T-helper 17 cell (primary cell): Measurements from ENCODE around the gene CCDC182. TPM values are rescaled to one million over a fixed set of nuclear protein-coding genes. Genes with fewer than 3 reads are reported as not detected.

Experiments used
- ATAC-seq: fragments of 150-1000 bp; cut with Tn5 transposase; 2 replicates; pipeline ENCODE4 v1.10.0; 2021; ENCODE audit warnings: mild to moderate bottlenecking, moderate library complexity
- DNase-seq, 3 donors: peaks; one replicate each; pipeline versions ENCODE4 v3.0.0 to v3.0.0-alpha.2; 2020 to 2021
- H3K9me3 ChIP-seq: one replicate; pipeline ENCODE4 v1.7.0; 2013; ENCODE audit warnings: low read length, mild to moderate bottlenecking; ENCODE audit not compliant: control insufficient read depth, poor library complexity, severe bottlenecking
- H3K27ac Mint-ChIP-seq: one replicate; pipeline ENCODE4 v1.8.0; 2022; ENCODE audit warnings: mild to moderate bottlenecking, moderate library complexity, mixed read lengths
- H3K27me3 Mint-ChIP-seq: one replicate; pipeline ENCODE4 v1.8.0; 2022; ENCODE audit warnings: mixed read lengths
- H3K36me3 Mint-ChIP-seq: one replicate; pipeline ENCODE4 v1.8.0; 2022; ENCODE audit warnings: low read depth, mixed read lengths
- H3K4me1 Mint-ChIP-seq: one replicate; pipeline ENCODE4 v1.8.0; 2022; ENCODE audit warnings: mild to moderate bottlenecking, mixed read lengths
- H3K4me3 Mint-ChIP-seq: one replicate; pipeline ENCODE4 v1.8.0; 2022; ENCODE audit warnings: mild to moderate bottlenecking, moderate library complexity, mixed read lengths
- total RNA-seq, 4 donors: library from RNA in 2 of 4; stranded (reverse) in 2 of 4; gene quantifications; one replicate each; pipeline ENCODE4 v1.2.3 and lab custom pipeline; 2022 to 2026

The CCDC182 gene
- total RNA-seq, result not detected
- 0 reads per million in 2 donors for total RNA-seq (lab: John Stamatoyannopoulos, UW)

GRCh38 chr17:57745242-57745641, at the start of gene CCDC182:
TSS of gene CCDC182 (minus strand) at chr17:57745299. CDS start at chr17:57745272, 27 bp downstream.
- no peak within 1 kb of the TSS for H3K4me3 Mint-ChIP-seq
- ATAC-seq (no peak), DNase-seq (no peak)
- no peaks in the 10 kb centered on the region for H3K9me3 ChIP-seq
- H3K4me1 Mint-ChIP-seq, result peaks cover 12% of the 10 kb centered on the region
- peaks cover 5% of the 10 kb centered on the region for H3K36me3 Mint-ChIP-seq
- H3K27me3 Mint-ChIP-seq, result peaks cover 50% of the 10 kb centered on the region
- no peak within 1 kb of the TSS for H3K27ac Mint-ChIP-seq

DNA sequence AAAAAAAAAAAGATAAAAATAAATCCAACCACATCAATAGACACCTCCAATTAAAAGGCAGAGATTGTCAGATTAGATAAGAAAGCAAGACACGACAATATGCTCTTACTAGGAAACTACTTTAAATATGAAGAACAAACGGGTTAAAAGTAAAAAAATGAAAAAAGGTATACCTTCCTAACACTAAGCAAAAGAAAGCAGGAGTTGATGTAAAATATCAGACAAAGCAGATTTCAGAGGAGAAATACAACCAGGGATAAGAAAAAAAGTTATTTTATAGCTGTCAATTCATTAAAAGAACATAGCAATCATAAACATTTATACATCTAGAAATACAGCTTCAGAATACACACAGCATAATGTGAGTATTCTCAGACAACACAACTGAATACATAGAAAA, 49.7 kb upstream of the CCDC182 start:
- H3K9me3 ChIP-seq, result no peaks in the 10 kb centered on the region
- Mint-ChIP-seq H3K4me1 (peaks cover 5% of the 10 kb centered on the region), H3K36me3 (no peaks in the 10 kb centered on the region), H3K27ac (no peak overlapping the region), H3K27me3 (peaks cover 5% of the 10 kb centered on the region), H3K4me3 (no peak overlapping the region)
- no peak for ATAC-seq
- no peak for DNase-seq

DNA sequence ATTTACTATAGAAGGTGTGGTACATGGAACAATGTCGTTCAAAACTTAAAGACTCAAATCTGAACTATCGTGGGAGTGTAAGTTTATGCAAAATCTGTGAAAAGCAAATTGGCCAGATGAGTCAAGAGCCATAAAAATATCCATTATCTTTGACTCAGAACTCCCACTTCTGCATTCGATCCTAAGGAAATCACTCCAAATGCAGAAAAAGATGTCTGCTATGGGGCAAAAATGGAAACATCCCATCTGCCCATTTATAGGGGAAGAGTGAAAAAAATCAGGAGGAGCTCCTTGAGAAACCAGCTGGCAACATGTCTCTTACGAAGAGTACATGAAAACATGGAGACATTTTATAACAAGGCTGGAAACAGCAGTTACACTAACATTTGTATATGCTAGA, 43.6 kb upstream of the CCDC182 start:
- Mint-ChIP-seq H3K36me3 (no peaks in the 10 kb centered on the region), H3K27me3 (peaks cover 13% of the 10 kb centered on the region)

DNA sequence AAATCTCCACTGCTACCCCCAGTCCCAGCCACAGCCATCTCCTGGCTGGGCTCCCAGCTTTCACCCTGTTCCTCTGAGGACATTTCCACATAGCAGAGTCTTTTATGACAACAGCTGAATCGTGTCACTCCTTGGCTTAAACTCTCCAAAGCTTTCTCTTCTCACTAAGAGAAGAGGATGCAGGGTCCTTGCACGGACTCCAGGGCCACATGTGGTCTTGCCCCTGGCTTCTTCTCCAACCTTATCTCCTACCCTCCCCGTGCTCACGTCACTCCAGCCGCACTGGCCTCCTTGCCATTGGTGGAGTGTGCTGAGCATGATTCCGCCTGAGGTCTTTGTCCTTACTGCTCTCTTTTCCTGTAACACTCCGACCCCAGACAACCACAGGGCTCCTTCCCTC, 39.9 kb upstream of the CCDC182 start:
- H3K4me3 Mint-ChIP-seq, result no peak overlapping the region

More for the DNA sequence above, 43.6 kb upstream of the CCDC182 start:
- Mint-ChIP-seq H3K27ac (no peak overlapping the region), H3K4me3 (no peak overlapping the region), H3K4me1 (peaks cover 3% of the 10 kb centered on the region)
- ATAC-seq, result no peak
- no peak for DNase-seq
- H3K9me3 ChIP-seq, result no peaks in the 10 kb centered on the region

GRCh38 chr17:57784226-57784895, 39.3 kb upstream of the CCDC182 start:
- H3K4me3 Mint-ChIP-seq, result no peak overlapping the region
- H3K27me3 Mint-ChIP-seq, result peaks cover 13% of the 10 kb centered on the region
- no peak overlapping the region for H3K27ac Mint-ChIP-seq
- no peak for ATAC-seq
- H3K4me1 Mint-ChIP-seq, result peaks cover 5% of the 10 kb centered on the region
- DNase-seq, result no peak
- H3K36me3 Mint-ChIP-seq, result no peaks in the 10 kb centered on the region
- no peaks in the 10 kb centered on the region for H3K9me3 ChIP-seq

More for the DNA sequence above, 39.9 kb upstream of the CCDC182 start:
- DNase-seq (no peak), ATAC-seq (no peak)
- Mint-ChIP-seq H3K4me1 (peaks cover 5% of the 10 kb centered on the region), H3K36me3 (no peaks in the 10 kb centered on the region), H3K27me3 (peaks cover 20% of the 10 kb centered on the region), H3K27ac (no peak overlapping the region)
- H3K9me3 ChIP-seq, result no peaks in the 10 kb centered on the region

DNA sequence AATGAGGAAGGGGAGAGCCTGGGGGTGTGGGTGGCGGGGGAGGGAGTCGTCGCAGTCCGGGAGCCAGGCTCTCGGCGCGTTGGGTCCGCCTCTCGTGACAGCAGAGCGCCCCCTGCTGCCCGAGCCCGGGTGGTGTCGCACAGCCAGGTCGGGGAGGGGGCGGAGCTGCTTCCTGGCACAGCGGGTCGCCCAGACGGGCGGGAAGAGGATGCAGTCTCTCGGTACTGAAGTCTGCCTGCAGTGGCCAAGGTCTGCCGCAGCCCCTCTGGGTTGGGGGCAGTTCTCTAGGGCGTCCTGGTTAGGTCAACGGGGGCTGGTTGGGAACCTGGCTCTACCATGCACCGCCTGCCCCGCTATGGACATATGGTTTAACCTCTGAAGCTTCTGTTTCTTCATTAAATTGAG, 38.2 kb upstream of the CCDC182 start:
- DNase-seq (peak; percentile 42 to 68 (median 57)), ATAC-seq (peak; percentile 86)
- Mint-ChIP-seq H3K36me3 (no peaks in the 10 kb centered on the region), H3K27me3 (peaks cover 13% of the 10 kb centered on the region), H3K4me3 (no peak overlapping the region), H3K4me1 (peaks cover 2% of the 10 kb centered on the region), H3K27ac (no peak overlapping the region)
- no peaks in the 10 kb centered on the region for H3K9me3 ChIP-seq

DNA sequence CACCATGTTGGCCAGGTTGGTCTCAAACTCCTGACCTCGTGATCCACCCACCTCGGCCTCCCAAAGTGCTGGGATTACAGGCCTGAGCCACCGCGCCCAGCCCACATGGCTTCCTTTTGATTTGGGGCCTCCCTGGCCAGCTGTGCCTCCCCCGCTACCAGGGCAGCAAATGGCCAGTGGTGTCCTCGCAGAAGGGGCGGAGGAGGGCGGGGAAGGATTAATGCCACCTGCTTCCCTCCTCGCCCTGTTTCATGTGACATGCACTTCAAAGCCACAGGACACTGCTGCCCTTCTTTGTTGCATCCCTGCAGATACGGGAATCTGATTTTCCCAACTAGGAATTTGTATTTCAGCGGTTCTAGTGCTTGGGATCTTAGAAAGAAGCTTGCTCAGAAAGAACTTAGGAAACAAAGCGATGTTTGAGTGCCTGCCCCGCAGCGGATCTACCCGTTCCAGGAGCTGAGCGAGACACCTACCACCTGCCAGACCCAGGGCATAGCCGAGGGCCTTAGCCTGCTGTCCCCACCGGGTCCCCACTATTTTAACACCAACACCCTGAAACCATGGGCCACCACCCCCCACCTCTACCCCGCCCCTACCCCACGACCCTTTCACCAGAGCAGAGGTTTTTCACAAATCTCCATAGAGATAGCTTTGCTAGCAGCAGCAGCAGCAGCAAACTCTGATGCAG, 37.7 kb upstream of the CCDC182 start:
- Mint-ChIP-seq H3K27ac (no peak overlapping the region), H3K4me3 (no peak overlapping the region), H3K27me3 (peaks cover 19% of the 10 kb centered on the region), H3K4me1 (peaks cover 2% of the 10 kb centered on the region), H3K36me3 (no peaks in the 10 kb centered on the region)
- DNase-seq (no peak), ATAC-seq (no peak)
- H3K9me3 ChIP-seq, result no peaks in the 10 kb centered on the region

DNA sequence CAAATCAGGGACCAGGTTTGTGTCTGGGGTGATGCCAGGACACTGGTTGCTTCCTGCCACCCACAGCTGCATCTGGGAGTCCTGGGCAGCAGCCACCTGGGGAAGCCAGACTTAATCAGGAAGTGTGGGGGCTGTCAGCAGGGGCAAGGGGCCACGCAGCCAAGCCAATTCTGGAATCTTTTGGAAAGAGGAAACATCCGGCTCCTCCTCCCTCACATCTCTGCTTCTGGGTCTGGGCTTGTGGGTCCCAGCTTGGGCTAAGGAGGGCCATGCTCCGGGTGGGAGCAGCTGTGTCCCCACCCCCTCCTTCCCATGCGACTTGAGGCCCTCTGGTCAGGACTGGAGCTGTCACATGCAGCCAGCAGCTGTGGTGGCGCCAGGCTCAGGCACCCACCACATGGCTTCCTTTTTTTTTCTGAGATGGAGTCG, 37.0 kb upstream of the CCDC182 start:
- Mint-ChIP-seq H3K4me1 (peaks cover 2% of the 10 kb centered on the region), H3K36me3 (no peaks in the 10 kb centered on the region), H3K4me3 (no peak overlapping the region), H3K27me3 (peaks cover 26% of the 10 kb centered on the region), H3K27ac (no peak overlapping the region)
- H3K9me3 ChIP-seq, result no peaks in the 10 kb centered on the region
- ATAC-seq (no peak), DNase-seq (no peak)

GRCh38 chr17:57781386-57782061, 36.4 kb upstream of the CCDC182 start:
- Mint-ChIP-seq H3K4me3 (no peak overlapping the region), H3K36me3 (no peaks in the 10 kb centered on the region), H3K27ac (no peak overlapping the region), H3K4me1 (peaks cover 2% of the 10 kb centered on the region), H3K27me3 (peaks cover 32% of the 10 kb centered on the region)
- DNase-seq, result no peak
- no peaks in the 10 kb centered on the region for H3K9me3 ChIP-seq
- ATAC-seq, result no peak

DNA sequence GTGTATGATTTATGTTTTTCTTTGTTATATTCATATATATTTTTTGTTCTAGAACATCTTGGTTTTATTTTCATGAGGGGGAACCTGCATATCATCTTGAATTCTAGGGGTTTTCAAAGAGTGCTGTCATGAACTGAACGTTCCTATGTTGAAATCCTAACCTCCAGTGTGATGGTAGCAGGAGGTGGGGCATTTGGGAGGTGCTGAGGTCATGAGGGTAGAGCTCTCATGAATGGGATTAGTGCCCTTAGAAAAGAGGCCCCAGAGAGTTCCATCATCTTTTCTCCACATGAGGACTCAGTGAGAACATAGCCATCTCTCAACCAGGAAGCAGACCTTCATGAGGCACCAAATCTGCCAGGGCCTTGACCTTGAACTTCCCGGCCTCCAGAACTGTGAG, 34.6 kb upstream of the CCDC182 start:
- peaks cover 2% of the 10 kb centered on the region for H3K4me1 Mint-ChIP-seq

DNA sequence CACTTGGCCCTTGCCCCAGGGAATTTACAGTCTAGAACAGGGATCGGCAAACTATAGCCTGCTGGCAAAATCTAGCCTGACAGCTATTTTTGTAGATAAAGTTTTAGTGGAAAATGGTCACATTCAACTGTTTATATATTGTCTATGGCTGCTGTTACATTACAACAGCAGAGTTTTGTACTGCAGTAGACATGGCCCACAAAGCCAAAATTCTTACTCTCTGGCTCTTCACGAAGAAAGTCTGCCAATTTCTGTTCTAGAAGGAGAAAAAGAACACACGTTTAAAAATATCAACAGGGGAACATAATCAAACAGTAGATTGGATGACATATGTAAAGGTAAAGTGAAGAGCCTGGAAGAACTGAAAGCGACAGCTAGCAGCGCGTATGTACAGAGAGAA, 33.2 kb upstream of the CCDC182 start:
- Mint-ChIP-seq H3K4me3 (no peak overlapping the region), H3K4me1 (peaks cover 2% of the 10 kb centered on the region), H3K27me3 (peaks cover 60% of the 10 kb centered on the region), H3K27ac (no peak overlapping the region), H3K36me3 (peaks cover 4% of the 10 kb centered on the region)
- ATAC-seq, result no peak
- no peak for DNase-seq
- H3K9me3 ChIP-seq, result no peaks in the 10 kb centered on the region

More for the DNA sequence above, 34.6 kb upstream of the CCDC182 start:
- no peak for ATAC-seq
- H3K27ac Mint-ChIP-seq, result no peak overlapping the region
- peaks cover 4% of the 10 kb centered on the region for H3K36me3 Mint-ChIP-seq
- no peaks in the 10 kb centered on the region for H3K9me3 ChIP-seq
- peaks cover 46% of the 10 kb centered on the region for H3K27me3 Mint-ChIP-seq
- no peak overlapping the region for H3K4me3 Mint-ChIP-seq
- no peak for DNase-seq

- no peaks in the 10 kb centered on the region for H3K9me3 ChIP-seq
- no peak for DNase-seq
- no peaks in the 10 kb centered on the region for H3K4me1 Mint-ChIP-seq
- peaks cover 72% of the 10 kb centered on the region for H3K27me3 Mint-ChIP-seq
- H3K27ac Mint-ChIP-seq, result no peak overlapping the region
- no peak overlapping the region for H3K4me3 Mint-ChIP-seq
- H3K36me3 Mint-ChIP-seq, result peaks cover 4% of the 10 kb centered on the region
- no peak for ATAC-seq
Observed at GRCh38 chr17:57776366-57776765, 31.3 kb upstream of the CCDC182 start.

GRCh38 chr17:57774872-57775271, 29.8 kb upstream of the CCDC182 start:
- ATAC-seq, result no peak
- H3K27me3 Mint-ChIP-seq, result peaks cover 80% of the 10 kb centered on the region
- peaks cover 7% of the 10 kb centered on the region for H3K36me3 Mint-ChIP-seq
- no peak overlapping the region for H3K4me3 Mint-ChIP-seq
- H3K9me3 ChIP-seq, result no peaks in the 10 kb centered on the region
- no peak overlapping the region for H3K27ac Mint-ChIP-seq
- no peak for DNase-seq
- no peaks in the 10 kb centered on the region for H3K4me1 Mint-ChIP-seq
